HTR-8/SVneo (cell line): ENCODE results near the gene PDE4D.
"Not testable (repeated sequence)": the region's sequence is repeated elsewhere in the genome, so short reads cannot be mapped to it uniquely, and the experiment has no call there.

Experiments used
- DNase-seq: peaks from one replicate; pipeline ENCODE4 v3.0.0; 2011; ENCODE audit warnings: low spot score, mixed read lengths; ENCODE audit not compliant: insufficient read length
- FAIRE-seq: peaks from 2 replicates; lab custom pipeline; 2011; peaks lifted over from hg19 to GRCh38; lab: Jason Lieb, UNC

PDE4D gene

DNA sequence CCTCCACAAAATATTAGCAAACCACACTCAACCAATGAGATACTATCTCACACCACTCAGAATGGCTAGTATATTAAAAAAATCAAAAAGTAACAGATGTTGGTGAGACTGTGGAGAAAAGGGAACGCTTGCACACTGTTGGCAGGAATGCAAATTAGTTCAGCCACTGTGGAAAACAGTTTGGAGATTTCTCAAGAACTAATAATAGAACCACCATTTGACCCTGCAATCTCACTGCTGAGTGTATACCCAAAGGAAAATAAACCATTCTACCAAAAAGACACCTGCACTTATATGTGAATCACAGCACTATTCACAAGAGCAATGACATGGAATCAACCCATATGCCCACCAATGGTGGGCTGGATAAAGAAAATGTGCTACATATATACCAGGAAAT lies 393.5 kb downstream of the PDE4D start:
- DNase-seq (no peak), FAIRE-seq (no peak)

DNA sequence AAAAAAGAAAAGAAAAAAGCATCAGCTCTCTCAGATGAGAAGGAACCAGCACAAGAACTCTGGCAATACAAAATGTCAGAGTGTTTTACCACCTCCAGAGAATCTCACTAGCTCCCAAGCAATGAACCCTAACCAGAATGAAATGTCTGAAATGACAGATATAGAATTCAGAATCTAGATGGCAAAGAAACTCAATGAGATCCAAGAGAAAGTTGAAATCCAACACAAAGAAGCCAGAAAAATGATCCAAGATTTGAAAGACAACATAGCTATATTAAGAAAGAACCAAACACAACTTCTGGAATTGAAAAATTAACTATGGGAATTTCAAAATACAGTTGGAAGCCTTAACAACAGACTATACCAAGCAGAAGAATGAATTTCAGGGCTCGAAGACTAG lies 396.3 kb downstream of the PDE4D start:
- FAIRE-seq (no peak), DNase-seq (no peak)

DNA sequence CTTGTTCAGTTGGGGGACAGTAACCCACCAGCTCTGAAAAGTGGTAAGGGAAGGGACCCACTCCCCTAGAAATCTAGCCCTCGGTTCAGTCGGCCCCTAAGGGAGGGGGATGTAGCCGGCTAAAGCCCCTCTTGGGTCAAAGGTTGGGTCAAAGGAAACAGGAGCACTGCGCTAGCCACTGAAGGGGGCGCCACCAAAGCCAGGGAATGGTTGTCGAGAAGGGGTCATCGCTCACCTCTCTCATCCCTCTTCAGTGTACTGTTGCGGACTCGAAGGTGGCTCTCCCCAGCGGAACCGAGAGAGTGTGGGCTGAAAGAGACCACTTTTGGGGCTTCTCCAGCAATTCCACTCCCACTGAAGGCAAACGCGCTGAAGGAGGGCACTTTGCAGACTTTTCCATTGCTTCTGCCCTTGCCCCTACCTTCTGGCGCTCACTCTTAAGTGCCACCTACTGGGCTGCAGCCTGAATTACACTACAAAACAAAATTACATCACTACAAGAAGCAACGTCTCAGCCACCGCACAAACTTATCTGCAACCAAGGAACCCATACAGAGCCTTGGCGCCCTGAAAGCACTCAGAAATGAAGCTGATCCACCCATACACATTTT lies 396.9 kb downstream of the PDE4D start:
- DNase-seq = no peak

DNA sequence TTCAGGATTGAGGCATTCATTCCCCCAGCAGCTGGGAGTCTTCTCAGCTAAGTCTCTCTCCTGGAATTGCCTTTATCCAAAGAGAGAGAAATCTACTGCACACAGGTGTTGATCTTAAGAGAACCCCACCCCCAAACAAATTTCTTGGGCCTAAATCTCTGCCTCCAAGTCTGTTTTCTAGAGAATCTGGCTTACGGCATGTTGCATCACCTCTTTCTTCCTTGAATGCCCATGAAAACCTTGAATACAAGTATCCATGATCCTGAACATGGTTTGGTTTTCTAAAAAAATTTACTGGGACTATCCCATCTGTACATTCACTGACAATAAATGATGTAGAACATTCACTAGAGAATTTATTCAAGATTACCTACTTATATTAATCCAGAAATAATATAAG lies 401.6 kb downstream of the PDE4D start:
- no peak for FAIRE-seq
- no peak for DNase-seq

More for the DNA sequence above, 396.9 kb downstream of the PDE4D start:
- FAIRE-seq = no peak

DNA sequence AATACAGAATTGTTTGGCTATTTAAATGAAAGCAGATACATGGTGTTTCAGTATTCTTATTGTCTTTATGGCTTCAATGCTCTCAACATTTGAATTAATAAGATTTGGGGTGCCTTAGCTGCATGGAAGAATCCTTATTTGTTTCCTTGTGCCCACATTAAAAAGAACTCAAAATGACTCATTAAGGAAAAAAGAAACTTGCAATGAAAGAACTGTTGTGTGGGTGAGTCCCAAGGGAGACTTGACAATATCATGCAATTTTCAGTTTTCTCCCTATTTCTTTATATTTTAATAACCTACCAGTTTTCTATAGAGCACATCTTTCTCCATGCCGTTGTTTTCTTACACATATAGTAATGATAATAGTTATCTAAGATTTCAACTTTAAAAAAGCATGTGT lies 404.0 kb downstream of the PDE4D start:
- FAIRE-seq (no peak), DNase-seq (no peak)

DNA sequence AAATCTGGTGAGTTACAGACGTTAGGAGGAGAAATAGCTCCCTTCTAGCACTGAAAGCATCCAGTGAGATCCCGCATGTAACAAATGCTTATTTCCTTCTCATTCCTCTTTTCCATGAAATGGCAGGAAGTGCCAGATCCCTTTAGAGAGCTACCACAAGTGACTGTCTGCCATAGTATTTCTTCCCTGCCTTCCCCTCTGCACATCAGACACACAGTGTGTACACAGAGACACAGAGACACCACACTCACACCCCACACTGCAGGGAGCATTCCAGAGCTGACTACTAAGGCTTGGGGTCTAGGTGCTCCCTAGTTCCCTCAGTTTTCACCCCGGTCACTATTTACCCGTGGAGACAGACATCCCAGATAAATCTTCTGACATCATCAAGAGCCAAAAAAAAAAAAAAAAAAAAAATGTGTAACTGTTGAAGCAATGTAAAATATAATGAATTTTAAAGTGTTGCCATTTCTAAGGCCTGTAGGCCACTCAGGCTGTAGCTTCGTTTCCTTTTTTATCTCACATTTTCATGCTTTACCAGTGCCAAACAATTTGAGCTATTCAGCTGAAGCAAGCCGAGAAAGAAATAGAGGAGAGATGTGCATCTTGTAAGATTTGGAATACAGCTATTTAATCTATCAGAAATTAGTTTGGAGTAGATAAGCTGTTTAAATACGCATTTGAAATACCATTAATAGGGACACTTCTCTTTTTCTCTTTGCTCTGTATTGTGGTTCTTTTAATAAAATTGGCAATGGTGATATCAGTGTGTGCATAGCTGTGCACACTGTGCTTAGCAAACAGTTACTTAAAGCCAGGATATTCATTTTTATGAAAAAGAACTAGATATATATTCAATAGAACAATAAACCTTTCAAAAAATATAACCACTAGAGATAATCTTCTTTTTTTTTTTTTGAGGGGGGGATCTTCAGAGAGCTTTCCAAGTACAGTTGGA lies 405.5 kb downstream of the PDE4D start:
- FAIRE-seq (no peak), DNase-seq (no peak)

DNA sequence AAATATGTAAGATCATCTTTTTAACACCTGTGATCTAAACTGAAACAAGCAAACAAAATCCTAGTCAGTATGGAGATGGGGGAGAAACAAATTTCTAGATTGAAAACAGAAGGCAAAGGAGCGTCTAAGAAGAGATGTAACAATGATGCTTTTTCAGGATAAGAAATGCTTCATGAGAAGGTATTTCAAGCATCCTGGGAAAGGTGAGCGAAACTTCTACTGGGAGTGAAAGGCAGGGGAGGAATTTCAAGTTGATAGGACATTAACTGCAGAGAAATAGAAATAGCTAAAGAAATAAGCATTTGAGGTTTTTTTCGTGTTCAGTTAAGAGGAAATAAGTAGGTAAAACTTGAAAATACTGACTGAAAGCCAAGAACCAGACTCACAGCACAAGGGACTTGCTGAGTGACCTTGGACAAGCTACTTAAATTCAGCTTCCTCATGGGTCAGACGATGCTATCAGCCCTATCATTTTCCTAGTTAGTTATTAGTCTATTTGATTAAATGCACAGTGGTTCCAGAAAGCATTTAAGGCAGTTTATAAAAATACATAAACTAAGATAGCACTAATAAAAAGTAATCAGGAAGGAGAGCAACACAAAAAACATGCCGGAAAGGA lies 406.3 kb downstream of the PDE4D start:
- DNase-seq (no peak), FAIRE-seq (no peak)

DNA sequence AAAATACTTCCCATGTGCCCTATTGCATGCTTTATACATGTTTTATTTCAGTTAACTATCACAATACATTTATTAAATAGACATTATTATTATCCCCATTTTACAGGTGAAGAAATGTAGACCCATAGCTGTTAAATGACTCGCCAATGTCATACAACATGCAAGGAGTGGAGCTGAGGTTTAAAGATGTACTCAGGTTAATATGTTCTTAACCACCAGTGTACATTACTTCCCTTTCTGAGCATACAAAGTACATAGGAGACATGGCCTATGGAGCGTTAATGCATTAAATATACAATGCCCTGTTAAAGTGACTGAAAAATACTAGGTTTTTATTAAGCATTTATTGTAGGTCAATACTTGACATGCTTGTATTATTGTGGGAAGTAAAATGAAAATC lies 407.0 kb downstream of the PDE4D start:
- DNase-seq (no peak), FAIRE-seq (no peak)

DNA sequence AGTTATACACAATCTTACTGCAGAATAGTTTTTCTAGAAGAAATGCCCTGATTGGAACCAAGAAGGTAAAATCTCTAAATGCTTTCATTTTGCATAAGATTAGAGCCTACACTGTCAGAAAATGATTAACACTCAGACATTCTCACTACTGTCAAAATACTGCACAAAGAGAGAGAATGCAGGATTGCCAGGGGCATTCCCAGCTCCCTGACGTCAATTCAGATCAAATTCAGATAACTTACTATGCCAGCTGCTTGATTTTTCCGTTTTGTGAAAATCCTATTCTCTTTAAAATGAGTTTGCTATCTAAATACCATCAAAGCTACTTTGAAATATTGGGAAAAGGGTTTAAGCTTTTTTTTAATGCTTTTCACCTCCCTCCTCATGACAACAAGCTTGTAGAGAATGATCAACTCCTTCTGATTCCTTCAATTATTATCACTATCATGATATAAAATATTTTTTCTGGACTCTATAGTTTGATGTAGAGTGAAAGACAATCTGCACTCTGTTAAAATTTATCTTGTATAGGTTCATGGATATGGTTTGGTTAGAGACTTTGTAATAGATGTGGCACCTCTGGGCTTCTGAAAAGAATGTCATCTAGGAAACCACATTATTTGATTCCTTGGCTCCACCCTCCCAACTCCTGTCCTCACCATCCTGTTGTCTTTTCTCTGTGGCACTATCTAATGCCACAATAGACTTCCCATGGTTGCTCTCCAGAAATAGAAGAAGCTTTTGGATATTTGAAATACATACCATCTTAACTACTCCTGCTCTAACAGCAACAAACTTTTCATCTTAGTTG lies 407.7 kb downstream of the PDE4D start:
- peak; percentile 33 for DNase-seq
- no peak for FAIRE-seq

DNA sequence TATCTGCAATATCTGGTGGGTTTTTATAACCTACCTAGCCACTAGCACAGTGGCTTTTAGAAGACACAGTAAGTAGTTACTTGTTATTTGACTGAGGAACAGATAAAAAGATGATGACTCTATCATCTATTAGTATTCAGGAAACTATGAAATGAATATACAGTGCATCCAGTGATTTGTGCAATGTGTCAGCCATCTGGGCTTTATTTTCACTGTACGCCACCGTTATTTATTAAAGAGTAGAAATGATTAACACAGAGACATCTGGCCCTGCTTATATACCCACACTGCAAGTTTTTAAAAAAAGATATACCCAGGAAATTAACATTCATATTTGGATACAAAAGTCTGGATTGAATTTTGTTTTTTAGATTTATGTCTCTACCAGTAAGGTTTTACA lies 408.4 kb downstream of the PDE4D start:
- DNase-seq (no peak), FAIRE-seq (no peak)

DNA sequence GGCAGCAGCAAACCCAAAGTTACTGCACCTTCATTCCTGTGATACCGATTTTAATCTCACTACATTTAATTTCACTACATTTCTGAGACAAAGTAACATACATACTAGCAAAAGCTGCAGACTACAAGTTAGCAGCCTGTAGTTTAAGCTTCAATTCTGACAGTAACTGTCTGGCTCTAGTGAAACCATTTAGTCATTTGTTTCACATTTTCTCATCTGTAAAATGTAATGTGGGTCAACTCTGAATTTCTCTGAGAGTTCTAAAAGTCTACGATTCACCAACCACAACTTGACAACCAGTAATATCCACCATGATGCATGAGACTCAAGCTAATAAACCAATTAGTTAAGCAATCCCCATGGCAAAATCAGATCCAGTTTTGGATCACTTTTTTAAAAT lies 408.9 kb downstream of the PDE4D start:
- FAIRE-seq (peak; percentile 26), DNase-seq (no peak)

DNA sequence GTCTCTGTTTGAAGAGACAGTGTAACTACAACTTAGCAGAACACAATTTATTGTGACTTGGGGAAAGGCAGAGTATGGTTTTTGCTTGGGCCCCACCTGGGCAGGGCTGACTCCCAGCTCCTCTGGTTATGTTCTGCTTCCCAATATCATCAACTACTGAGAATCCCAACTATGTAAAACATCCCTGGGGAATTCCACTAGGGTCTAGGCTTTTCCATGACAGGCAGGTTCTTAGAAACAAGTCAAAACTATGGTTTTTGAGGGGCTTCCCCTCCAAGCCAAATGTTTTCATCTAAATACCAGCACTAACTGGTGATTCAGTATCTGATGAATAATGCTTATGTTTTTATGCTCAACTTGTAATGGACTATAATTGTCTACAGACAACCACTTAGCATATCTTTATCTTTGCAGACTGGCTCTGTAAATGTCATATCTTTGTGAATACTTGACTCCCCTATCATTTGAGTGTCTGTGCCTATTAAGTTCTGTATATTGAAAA lies 409.5 kb downstream of the PDE4D start:
- peak; percentile 14 for DNase-seq

DNA sequence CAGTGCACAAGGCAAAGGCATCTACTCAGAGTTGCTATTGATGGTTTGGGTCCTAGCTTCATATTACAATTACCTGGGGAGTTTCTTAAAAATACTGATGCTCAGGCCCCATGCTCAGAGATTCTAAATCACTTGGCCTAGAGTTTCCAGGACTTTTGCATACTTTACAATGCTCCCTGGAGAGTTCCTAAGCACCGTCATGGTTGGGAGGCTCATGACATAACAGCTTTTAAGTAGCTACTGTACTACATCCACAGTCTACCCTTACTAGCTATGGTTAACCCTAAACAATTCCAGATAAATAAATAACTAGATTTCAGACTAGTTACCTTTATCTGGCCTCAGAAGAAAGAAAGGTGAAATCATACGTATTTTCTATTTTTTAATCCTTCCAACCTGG lies 414.4 kb downstream of the PDE4D start:
- FAIRE-seq = no peak
- DNase-seq = no peak

More for the DNA sequence above, 409.5 kb downstream of the PDE4D start:
- peak; percentile 76 for FAIRE-seq

DNA sequence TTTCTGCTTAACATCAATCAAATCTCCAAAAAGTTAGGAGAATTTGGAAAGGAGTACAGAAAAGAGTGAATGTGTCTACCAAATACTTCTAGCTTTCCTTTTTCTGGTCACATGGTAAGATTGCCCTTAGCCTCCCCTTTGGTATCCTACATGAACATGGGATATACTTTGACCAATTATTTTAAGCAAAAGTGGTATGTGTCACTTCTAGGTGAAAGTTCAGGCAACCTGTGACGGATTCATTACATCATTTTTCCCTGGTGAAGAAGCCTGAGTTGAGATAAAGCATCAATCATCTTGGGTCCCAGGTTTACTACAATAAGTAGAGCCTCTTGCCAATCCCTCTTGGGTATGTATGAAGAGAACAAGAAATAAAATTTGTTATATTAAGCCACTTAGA lies 419.2 kb downstream of the PDE4D start:
- FAIRE-seq = no peak
- no peak for DNase-seq

DNA sequence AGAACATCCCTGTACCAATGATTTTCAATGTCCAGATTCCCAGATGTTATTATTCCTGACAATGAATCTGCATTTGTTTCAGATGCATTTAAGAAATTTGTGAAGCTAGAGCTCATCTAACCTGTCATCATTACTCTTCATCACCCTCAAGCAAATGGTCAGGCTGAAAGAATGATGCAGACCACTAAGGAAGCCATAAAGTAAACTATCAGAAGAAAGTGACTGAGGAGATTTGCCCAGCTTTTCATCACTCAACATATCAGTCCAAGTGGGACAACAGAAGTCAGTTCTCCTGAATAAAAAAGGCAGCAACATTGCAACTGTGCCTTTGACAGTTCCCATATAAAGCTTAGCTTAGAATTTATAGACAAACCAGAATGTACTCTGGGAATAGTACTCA lies 419.9 kb downstream of the PDE4D start:
- DNase-seq = no peak
- FAIRE-seq = no peak

DNA sequence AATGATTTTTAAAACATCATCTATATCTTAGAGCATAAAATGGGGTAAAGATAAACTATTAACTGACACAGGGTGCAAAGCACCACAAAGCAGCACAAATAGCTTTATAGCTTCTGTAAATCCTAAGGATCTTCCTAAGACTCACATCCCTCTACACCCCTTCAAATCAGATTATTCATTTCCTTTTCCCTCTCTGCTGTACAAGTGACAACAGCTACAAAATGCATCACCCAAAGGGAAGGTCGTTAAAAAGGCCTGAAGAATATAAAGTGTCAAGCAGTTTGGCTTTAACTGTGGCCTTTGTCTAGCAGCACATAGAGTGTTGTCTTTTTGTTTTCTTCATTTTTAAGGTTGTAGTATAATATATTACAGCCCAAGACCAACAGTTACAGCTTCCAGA lies 422.1 kb downstream of the PDE4D start:
- no peak for FAIRE-seq
- no peak for DNase-seq

DNA sequence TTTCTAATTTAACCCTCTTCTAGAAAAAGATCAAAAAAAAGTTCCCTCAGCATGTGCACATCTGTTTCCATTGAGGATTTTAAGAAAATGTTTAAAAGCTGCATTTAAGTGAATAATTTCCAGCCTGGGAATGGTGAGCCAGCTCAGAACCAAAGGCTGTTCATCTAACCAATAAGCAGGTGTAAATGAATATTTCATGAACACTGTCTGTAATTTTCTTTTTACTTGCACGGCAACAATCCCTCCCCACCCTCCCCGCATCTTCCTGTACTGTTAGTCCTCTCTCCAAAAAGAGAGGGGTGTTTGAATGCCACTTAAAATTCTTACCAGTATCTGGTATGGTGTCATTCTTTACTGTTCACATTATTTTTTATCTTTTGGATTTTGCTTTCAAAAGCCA lies 425.6 kb downstream of the PDE4D start:
- no peak for FAIRE-seq
- DNase-seq = no peak

DNA sequence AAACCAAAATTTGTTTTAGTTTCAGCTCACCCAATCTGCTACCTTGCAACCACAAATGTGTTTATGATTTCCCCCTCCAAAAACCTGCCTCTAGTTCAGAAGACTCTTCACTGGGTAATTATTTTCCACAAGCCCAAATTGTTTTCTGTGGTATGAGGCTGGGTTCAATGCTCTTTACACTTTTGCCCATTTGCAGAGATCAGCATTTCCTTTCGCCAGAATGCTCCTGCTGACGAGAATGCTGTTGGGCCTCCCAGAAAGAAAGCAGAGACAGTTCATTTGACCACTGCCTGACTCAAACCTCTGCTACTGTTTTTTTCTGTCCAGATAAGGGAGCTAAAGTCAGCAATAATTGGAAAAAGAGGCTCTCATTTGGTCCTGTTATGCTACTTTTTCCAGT lies 427.3 kb downstream of the PDE4D start:
- no peak for DNase-seq
- no peak for FAIRE-seq

DNA sequence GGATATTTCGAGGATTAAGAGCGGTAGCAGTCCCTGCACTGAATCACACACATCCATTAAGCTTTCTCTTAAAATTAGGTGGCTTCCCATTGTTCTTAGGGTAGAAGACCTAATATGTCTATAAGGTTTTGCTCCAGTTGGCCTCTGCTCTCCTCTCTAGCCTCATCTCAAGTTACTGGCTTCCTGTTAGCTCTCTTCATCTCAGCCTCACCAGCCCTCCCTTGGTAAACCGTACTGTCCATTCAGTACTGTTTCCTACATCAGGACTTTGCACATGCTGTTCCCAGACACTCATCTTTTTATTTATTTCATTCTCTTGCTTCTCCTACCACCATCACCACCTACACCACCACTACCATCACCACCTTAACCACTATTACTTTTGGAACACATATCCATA lies 428.6 kb downstream of the PDE4D start:
- peak; percentile 55 for FAIRE-seq
- no peak for DNase-seq

DNA sequence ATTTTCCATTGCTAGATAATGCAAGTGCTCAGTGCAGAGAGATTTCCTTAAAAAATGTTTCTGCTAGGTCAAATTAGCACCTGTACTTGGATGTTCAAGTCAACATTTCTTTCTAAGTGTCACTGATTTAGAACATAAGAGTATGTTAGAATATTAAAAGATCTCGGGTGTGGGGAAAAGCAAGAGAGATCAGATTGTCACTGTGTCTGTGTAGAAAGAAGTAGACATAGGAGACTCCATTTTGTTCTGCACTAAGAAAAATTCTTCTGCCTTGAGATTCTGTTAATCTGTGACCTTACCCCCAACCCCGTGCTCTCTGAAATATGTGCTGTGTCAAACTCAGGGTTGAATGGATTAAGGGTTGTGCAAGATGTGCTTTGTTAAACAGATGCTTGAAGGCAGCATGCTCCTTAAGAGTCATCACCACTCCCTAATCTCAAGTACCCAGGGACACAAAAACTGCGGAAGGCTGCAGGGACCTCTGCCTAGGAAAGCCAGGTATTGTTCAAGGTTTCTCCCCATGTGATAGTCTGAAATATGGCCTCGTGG lies 429.8 kb downstream of the PDE4D start:
- DNase-seq, FAIRE-seq: not testable (repeated sequence)
